NOMO-1 treated with DMSO at 0.1 percent for 48 hours (cell line): ENCODE data around the gene SEMA3A.

Source experiments
- DNase-seq: peaks from one replicate; lab custom pipeline; 2025; ENCODE audit not compliant: unreplicated experiment; lab: John Stamatoyannopoulos, UW

SEMA3A gene

DNA sequence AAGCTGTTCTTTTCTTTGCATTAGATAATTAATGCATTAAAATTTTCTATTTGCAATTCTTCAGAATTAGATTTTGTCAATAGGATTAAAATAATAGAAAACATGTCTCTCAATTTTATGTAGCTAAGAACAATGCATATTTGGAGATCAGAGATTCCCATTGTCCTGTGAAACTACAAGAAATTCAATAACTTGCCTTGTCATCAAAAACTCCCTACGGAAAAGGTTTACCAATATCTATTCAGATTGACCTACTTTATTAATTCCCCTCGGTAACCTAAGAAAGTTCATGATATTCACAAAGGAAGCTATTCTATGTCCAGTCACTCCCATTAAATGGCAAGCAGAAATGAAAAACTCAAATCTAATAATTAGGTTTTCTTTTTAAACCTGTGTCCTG lies 172.6 kb downstream of the SEMA3A start:
- DNase-seq: no peak

DNA sequence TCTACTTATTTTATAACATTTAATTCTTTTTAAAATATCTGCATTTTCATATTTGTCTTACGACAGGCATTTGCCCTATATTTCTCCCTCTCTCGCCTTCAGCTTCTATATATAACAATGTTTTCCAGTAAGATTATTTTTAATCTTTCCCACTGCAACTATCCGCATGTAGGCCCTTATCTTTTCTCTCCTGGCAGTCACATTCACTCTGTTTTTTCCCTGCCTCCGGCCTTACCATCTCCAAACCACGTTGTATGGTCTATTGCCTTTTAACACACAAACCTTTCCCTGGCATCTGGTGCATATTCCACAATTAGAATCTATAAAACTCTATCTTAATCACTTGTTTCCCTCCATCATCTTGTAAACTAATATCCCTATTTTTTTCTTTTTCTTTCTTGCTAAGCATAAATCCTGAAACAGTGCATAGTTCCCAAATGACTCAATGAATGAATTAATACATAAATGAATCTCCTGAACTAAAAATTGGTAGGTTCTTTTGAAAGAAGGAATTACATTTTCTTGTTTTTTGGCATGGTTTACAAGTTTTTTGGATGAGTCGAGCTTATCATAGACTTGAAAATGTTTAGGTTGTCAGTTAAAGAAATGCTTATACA lies 173.2 kb downstream of the SEMA3A start:
- no peak for DNase-seq

DNA sequence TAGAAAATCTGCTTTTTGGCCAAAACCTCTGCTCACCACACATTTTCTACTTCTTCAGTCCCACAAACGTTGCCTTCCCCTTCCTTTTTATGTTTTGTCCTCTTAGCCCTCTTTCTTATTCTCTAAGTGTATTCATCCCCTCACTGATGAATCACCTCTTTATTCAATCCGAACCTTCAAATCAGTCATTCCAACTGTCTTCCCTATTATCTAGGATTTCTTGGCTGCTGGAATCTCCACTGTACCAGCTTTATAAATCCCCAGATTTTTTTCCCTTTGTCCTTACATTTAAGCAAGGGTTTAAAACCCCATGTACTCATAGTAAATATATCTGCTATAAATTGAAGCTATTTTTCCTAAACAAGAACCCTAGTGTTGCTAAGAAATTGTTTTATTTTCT lies 176.9 kb downstream of the SEMA3A start:
- no peak for DNase-seq

DNA sequence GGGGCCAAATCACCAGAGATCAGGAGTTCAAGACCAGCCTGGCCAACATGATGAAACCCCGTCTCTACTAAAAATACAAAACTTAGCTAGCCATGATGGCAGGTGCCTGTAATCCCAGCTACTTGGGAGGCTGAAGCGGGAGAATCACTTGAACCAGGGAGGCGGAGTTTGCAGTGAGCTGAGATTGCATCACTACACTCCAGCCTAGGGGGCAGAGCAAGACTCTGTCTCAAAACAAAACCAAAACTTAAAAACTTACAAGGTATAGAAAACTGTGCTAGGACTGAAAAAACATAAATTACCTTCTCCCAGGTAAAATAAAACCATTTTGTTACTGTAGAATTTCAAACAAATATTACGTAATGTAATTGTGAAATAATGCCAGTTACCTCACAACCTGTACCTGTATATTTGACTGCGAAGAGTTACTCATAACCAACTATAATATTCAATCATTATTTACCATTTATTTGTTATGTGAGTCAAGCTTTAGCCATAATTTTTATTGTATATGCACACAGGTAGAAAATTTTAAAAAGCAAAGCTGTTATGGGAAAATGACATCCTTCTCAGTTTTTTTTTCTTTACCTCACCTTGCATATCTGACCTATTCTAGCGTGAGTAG lies 180.9 kb downstream of the SEMA3A start:
- DNase-seq: no peak

DNA sequence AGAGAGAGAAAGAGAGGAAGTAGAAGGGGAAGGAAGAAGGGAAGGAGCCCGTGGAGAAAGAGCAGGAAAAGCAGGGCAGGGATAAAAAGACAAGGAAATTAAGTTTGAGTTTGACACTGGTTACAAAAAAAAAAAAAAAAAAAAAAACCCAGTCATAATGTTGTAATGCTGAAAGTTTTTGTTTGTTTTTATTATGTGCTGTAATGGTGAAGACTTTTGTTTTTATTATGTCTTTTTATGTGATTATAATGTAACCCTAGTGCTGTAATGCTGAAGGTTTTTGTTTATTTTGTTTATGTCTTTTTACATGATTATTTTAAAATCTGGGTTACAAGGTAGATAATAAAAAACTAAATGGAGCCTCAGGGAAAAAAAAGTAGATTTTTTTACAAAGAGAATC lies 184.8 kb downstream of the SEMA3A start:
- no peak for DNase-seq

DNA sequence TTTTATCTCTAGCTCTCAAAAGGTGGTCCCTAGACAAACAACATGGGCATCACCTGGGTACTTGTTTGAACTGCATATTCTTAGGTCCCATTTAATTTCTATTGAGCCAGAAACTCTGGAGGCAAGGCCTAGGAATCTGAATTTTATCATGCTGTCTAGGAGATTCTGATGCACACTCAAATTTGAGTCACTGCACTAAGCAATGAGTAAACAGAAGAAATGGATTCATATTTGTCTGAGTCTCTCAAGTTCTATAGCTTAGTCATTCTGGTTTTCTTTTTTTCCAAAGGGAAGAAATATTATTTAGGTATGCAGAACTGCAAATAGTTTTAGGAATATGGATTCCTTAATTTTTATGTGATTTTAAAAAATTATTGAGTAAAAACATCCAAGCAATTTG lies 185.5 kb downstream of the SEMA3A start:
- DNase-seq: no peak

DNA sequence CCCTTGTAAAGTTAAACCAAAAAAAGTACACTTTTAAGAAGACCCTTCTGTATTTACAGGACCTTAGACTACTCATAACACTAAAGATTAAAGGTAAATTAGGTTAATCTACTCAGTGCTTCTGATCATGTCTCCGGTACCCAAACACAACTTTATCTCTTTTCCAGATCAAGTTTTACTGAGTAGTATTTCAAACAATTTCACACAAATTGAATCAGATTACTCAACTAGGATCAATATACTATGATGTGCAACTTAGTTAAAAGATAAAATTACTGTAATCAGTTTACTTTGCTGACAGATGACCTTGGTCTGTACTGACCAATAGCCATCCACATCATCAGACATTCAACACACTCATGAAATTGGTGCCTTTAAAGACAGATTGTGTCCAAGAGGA lies 191.4 kb downstream of the SEMA3A start:
- DNase-seq: no peak

DNA sequence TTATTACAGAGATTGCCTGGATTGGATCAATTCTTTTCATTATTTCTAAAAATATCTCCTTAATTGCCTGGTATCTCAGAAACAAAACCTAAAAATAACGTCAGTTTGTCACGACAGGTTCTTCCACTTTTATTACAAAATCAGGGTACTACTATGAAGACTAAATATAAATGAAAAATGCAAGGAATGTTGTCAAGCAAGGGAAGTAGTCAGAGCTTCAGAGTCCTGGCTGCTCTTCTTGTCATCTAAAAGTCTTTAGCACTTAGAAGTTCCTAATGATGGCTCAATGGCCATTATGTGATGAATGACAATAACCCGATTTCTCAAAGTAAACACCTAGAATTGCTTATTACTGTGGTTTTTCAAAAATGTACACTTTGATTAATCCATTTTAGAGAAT lies 192.2 kb downstream of the SEMA3A start:
- DNase-seq: no peak

DNA sequence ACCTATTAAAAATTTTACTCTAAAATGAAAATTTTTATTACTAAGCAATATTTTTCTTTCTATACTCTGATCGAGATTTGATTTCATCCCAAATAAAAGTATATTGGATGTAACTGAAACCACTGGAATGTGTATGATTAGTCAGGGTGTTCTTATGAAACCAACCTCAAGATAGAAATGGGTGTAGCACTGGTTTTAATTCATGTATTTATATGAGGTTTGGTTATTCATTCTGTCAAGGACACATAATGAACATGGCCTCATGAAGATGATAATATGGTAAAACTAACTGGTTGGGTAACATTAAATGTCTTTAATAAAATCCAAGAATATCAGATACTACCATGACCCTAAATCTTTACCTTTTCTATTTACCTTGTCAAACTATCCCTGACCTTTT lies 197.7 kb downstream of the SEMA3A start:
- no peak for DNase-seq

DNA sequence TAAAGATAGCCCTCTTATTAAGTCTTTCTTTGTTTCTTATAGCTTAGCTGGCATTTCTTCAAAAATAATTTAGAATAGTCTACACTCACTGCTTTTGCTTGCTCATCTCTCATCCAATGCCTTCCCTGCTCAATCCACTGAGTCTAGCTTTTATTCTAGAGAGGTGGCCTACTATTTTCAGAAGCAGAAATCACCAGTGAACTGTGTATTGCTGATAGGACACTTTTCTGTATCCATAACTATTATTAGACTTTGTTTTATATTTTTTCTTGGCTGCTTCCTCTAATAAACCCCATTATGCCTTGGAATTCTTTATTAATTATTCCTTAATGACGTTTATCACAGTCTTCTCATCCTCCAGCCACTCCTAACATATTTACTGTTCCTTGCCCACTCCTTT lies 206.8 kb downstream of the SEMA3A start:
- DNase-seq: no peak

DNA sequence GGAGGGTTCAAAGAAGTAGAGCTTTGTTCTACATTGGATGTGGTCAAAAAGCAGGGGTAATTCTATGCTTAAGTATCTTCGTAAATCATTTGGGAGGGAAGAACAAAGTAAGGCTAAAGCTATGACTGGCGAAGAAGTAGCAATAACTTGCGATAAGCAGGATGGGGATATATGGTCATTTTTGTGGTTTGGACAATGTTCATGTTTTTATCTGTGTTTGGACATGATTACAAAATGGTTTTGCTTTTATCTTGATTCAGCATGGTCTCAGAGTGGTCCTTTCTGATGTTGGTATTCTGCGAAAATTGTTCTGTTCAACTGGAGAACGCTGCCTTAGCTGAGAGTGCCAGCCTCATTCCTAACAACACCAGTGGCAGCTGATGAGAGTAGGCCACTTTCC lies 208.8 kb downstream of the SEMA3A start:
- DNase-seq: no peak

DNA sequence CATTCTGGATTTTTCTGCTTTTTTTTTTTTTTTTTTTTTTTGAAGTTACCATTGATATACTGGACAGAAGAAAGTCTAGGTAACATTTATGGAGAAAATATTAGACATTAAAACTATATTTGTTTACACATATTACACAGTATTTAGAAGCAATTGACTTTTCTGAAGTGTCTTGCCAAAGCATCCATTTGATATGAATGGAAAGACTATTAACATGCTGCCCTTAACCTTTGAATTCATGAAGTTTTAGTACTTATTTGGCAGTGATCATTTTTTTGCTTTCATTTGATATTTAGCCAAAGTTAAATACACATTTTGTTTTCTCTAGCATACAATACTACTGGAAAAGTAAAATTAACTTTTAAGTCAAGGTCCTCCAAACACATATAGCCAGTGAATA lies 210.0 kb downstream of the SEMA3A start:
- no peak for DNase-seq

DNA sequence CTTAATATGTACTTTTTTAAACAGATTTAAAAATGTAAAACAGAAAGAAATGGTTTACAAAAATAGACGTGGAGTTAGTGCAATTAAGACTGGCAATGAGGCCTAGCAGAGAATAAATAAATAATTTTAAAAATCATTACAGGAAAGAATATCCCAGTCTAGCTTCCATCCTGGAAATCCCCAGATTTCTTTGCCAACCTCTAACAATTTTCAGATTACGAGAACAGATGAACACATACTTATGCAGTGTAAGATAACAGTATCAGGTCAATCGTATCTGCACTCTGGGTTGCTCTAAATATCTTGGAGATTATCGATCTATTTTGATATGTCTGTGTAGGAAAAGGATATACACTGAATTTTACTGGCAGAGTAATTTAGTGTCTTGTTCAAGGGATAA lies 210.5 kb downstream of the SEMA3A start:
- no peak for DNase-seq

DNA sequence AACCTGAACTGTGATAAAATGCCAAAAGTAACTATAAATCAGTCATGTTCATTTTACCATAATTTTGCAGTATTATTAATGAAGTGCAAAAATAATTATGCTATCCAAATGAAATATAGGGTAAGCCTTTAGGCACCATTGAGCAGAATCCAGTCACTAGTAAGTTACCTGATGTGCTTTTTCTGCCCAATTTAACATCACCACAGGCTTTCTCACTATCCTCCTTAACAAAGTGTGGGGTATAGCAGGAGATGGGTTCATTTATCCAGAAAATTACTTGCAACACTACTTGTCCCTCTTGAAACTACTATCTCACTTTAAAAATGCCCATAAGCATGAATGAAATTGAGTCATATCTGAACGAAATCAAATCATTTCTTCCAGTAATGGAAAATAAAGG lies 211.0 kb downstream of the SEMA3A start:
- no peak for DNase-seq

DNA sequence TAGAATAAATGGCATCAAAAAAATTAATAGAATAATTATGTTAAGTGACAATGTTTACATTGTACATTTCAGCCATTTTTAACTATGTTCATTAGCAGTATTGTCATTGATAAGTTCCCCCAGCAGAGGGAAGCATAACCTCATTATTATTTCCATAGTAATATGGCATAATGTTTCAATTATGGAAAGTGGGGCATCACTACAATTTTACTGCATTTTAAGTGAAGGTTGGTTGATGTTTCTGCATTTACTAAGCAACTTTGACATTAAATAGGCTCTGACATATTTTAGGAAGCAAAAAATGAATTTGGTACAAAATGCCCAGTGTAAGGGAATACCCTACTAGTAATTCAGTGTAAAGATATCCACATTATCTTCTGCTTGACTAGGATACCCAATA lies 218.3 kb downstream of the SEMA3A start:
- peak; percentile 53 for DNase-seq

DNA sequence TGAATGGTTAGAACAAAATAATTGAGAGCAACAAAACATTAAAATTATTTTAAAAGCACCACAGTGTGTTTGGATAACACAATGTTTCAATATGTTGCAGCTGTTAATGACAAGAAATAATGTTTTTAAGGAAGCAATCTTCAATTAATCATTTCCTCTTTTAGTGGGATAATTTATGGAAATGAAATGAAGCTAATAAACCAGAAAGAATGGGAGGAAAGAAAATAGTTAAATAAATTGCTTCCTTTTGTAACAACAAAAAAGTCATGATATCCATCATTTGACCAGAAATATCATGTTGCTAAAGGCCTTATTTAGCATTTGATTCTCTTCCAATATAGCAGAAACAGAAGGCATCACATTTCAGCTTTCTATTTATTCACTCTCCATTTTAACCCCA lies 224.5 kb downstream of the SEMA3A start:
- no peak for DNase-seq

DNA sequence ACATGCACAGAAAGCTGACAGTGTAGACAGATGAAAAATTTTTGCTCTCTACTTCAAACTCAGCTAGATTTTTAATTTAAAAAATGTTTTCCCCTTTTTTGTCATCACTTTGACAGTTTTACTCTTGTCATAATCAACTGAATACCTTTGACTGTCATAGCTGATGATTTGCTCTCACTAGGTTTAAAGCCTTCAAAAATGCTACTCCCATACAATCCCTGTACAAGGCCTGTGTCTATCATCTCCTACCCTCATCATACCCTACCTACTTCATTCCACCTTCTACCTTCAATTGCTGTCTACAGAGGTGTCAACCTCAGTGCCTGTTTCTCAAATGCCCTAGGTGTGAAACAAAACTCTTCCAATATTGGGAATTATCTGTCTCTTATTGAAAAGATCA lies 230.3 kb downstream of the SEMA3A start:
- no peak for DNase-seq

DNA sequence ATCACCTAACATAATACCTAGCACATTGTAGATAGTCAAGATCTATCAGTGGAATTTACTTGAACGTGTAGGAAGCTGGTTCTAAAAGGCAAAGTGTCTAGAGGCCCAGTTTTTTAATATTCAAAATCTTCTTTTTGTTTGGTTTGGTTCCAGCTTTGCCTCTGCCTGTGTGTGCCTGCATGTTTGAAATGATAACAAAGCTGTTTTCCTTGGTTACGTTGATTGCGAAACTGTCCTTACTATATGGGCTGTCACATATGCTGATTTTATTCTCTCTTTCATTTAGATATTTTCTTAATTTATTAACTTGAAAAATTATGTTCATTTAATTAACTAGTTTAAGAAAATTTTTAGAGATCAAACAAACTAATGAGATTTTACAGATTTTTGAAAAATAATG lies 237.3 kb downstream of the SEMA3A start:
- DNase-seq: peak; percentile 55

DNA sequence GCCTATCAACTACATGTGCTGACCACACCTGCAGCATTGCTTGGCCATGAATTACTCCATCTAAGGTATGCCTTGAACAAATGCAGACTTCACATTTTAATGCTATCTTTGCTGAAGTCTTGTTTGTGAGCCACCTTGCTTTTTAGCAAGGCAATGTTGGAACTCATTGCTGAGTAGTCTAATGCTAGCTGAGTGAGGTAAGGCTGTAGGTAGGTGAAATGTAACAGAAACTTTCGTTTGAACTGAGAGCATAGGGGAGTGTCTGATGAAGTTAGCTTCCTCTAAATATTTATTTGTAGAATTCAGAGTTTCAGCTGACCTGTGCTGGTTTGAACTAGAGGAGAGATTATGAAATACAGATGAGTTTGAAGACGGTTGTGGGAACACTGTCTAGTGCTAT lies 238.5 kb downstream of the SEMA3A start:
- DNase-seq: peak; percentile 25

DNA sequence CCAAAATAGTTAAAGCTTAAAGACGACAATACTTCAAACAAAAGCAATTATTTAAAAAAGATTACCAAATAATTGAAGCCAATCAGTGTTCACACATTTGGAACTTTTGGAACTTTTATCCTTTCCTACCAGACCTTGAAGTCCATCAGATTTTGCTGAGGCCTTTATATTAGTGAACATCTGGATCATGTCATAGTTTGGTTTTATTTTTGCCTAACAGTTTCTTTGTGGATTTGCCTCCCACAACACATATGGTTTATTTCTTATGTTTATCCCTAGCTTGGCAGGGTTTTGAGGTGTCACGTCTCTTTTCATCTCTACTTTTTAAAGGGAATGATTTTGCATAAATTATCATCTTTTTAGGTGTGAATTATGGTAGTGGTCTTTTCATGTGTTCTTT lies 242.4 kb downstream of the SEMA3A start:
- no peak for DNase-seq

DNA sequence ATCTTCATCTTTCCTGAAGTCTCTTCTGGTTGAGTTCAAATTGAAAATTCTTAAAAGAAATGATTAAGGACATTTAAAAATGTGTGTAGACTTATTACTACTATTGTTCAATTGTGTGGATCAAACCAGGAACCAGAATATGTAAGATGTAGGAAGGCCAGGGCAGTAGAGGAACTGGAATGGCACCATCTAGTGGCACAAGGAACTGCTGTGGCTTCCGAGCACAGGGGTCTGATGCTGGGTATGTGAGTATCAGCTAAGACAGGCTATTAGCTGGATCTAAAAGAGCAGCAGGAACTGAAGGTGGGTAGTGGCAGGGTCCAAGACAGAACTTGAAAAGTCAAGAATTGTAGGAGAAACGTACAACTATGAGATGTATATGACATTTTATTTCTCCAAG lies 247.3 kb downstream of the SEMA3A start:
- peak; percentile 48 for DNase-seq

DNA sequence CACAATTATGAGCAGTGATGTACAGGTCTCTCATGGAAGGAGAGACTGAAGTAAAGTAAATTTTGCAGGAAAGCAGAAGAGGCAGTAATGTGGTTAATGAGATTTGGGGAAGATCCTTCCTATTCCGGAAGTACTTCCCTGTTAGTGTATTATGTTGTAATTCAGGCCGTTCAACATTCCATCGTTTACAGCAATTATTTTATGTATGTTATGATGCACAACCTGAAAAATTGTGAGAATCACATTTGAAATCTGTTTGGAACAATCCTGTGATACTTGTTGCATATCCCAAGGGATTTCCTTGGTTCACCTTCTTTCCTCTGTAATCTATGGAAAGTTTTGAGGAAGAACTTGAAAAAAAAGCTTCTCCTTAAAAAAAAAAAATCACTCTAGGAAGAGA lies 247.8 kb downstream of the SEMA3A start:
- no peak for DNase-seq

DNA sequence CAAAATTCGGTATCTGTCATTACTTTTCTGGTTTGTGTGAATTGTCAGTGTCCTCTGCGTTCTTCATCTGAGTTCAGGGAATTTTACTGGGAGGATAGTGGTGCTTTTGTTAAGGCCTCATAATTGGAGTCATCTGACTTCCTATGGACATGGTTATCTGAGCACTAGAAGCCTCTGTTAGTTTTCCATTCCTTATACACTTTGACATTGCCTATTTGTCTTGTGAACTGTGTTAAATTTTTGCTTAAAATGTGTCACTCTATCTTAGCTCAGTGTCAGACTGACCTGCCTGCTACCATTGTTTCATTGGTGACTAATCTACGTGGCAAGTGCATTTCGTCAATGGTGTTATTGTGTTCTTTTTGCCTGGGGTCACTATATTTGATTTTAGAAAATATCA lies 253.3 kb downstream of the SEMA3A start:
- DNase-seq: no peak
